SJCRH30 (cell line): ENCODE measurements around the gene GNAQ. TPM values are rescaled to one million over a fixed set of nuclear protein-coding genes. Genes with fewer than 3 reads are reported as not detected.
A peak's percentile ranks its signal among the peaks of the same experiment; 100 is the strongest.

Experiments
- DNase-seq, 2 experiments: peaks; one replicate each; pipeline ENCODE4 v3.0.0-alpha.2; 2015 to 2020
- H3K27ac ChIP-seq: fragments of 250-450 bp; sonication (Bioruptor Pico); 2 replicates; pipeline ENCODE4 v1.5.1; 2020; ENCODE audit warnings: mild to moderate bottlenecking, moderate library complexity
- H3K27me3 ChIP-seq: fragments of 250-450 bp; sonication (Bioruptor Pico); 2 replicates; pipeline ENCODE4 v1.5.1; 2020; ENCODE audit warnings: mild to moderate bottlenecking, moderate library complexity
- H3K36me3 ChIP-seq: fragments of 250-450 bp; sonication (Bioruptor Pico); 2 replicates; pipeline ENCODE4 v1.5.1; 2020; ENCODE audit warnings: mild to moderate bottlenecking, moderate library complexity
- H3K4me1 ChIP-seq: fragments of 250-450 bp; sonication (Bioruptor Pico); 2 replicates; pipeline ENCODE4 v1.5.1; 2020; ENCODE audit warnings: mild to moderate bottlenecking, moderate library complexity
- H3K4me3 ChIP-seq: fragments of 250-450 bp; sonication (Bioruptor Pico); 2 replicates; pipeline ENCODE4 v1.5.1; 2020; ENCODE audit warnings: mild to moderate bottlenecking, moderate library complexity
- H3K9me3 ChIP-seq: fragments of 250-450 bp; sonication (Bioruptor Pico); replicated peaks from 2 replicates; pipeline ENCODE4 v1.5.1; 2020; ENCODE audit warnings: mild to moderate bottlenecking, moderate library complexity
- total RNA-seq: library from RNA; depleted of rRNA; stranded (reverse); fragments of >200 nt; shearing (Covaris generic); gene quantifications from 2 replicates; pipeline ENCODE4 v1.2.3, GENCODE V29; 2014

Gene GNAQ
- total RNA-seq, 1 experiment from 2014 or later = 28.8 TPM

- DNase-seq = no peak
- Histone ChIP-seq H3K4me3 (no peak overlapping the region), H3K4me1 (peaks cover 11% of the 10 kb centered on the region), H3K36me3 (peaks cover 3% of the 10 kb centered on the region; the same call in 1 of the 2 replicates), H3K9me3 (no peaks in the 10 kb centered on the region), H3K27me3 (no peaks in the 10 kb centered on the region), H3K27ac (no peak overlapping the region)
Observed at GRCh38 chr9:77912895-77913693, 118.5 kb downstream of the GNAQ start.

GRCh38 chr9:77911928-77912327 is 119.7 kb downstream of the GNAQ start:
- Histone ChIP-seq H3K27ac (no peak overlapping the region), H3K27me3 (no peaks in the 10 kb centered on the region), H3K36me3 (peaks cover 3% of the 10 kb centered on the region; the same call in 1 of the 2 replicates), H3K4me3 (no peak overlapping the region), H3K4me1 (peaks cover 11% of the 10 kb centered on the region), H3K9me3 (no peaks in the 10 kb centered on the region)
- no peak for DNase-seq

GRCh38 chr9:77910194-77910621 is 121.4 kb downstream of the GNAQ start:
- Histone ChIP-seq H3K27me3 (no peaks in the 10 kb centered on the region), H3K4me3 (no peak overlapping the region), H3K36me3 (peaks cover 3% of the 10 kb centered on the region; the same call in 1 of the 2 replicates), H3K27ac (no peak overlapping the region), H3K9me3 (no peaks in the 10 kb centered on the region), H3K4me1 (peaks cover 4% of the 10 kb centered on the region)
- DNase-seq = no peak

GRCh38 chr9:77909306-77909705 is 122.3 kb downstream of the GNAQ start:
- H3K9me3 ChIP-seq = no peaks in the 10 kb centered on the region
- no peaks in the 10 kb centered on the region for H3K4me1 ChIP-seq
- peaks cover 3% of the 10 kb centered on the region; the same call in 1 of the 2 replicates for H3K36me3 ChIP-seq
- no peak overlapping the region for H3K4me3 ChIP-seq
- DNase-seq = no peak
- no peaks in the 10 kb centered on the region for H3K27me3 ChIP-seq
- H3K27ac ChIP-seq = no peak overlapping the region

GRCh38 chr9:77908293-77908692 is 123.3 kb downstream of the GNAQ start:
- H3K4me1 ChIP-seq = no peaks in the 10 kb centered on the region
- no peaks in the 10 kb centered on the region for H3K9me3 ChIP-seq
- no peak for DNase-seq
- H3K36me3 ChIP-seq = peaks cover under 1% of the 10 kb centered on the region; the same call in 1 of the 2 replicates
- no peak overlapping the region for H3K27ac ChIP-seq
- no peaks in the 10 kb centered on the region for H3K27me3 ChIP-seq
- no peak overlapping the region for H3K4me3 ChIP-seq

- H3K9me3 ChIP-seq = no peaks in the 10 kb centered on the region
- no peak overlapping the region for H3K4me3 ChIP-seq
- H3K27ac ChIP-seq = no peak overlapping the region
- H3K27me3 ChIP-seq = no peaks in the 10 kb centered on the region
- no peak for DNase-seq
- no peaks in the 10 kb centered on the region for H3K4me1 ChIP-seq
- no peaks in the 10 kb centered on the region for H3K36me3 ChIP-seq
Observed at GRCh38 chr9:77907585-77907984, 124.0 kb downstream of the GNAQ start.

- H3K9me3 ChIP-seq = no peaks in the 10 kb centered on the region
- no peak for DNase-seq
Observed at GRCh38 chr9:77906991-77907390, 124.6 kb downstream of the GNAQ start.

GRCh38 chr9:77903666-77904285 is 127.8 kb downstream of the GNAQ start:
- H3K4me3 ChIP-seq = no peak overlapping the region
- no peaks in the 10 kb centered on the region for H3K27me3 ChIP-seq
- H3K4me1 ChIP-seq = peaks cover 3% of the 10 kb centered on the region
- DNase-seq = no peak
- H3K36me3 ChIP-seq = no peaks in the 10 kb centered on the region
- no peaks in the 10 kb centered on the region for H3K9me3 ChIP-seq
- no peak overlapping the region for H3K27ac ChIP-seq

More at GRCh38 chr9:77906991-77907390, 124.6 kb downstream of the GNAQ start:
- no peak overlapping the region for H3K27ac ChIP-seq
- H3K4me1 ChIP-seq = no peaks in the 10 kb centered on the region
- no peak overlapping the region for H3K4me3 ChIP-seq
- H3K36me3 ChIP-seq = no peaks in the 10 kb centered on the region
- H3K27me3 ChIP-seq = no peaks in the 10 kb centered on the region

- H3K4me3 ChIP-seq = no peak overlapping the region
- H3K36me3 ChIP-seq = no peaks in the 10 kb centered on the region
- H3K27me3 ChIP-seq = no peaks in the 10 kb centered on the region
- no peak overlapping the region for H3K27ac ChIP-seq
- no peak for DNase-seq
- no peaks in the 10 kb centered on the region for H3K9me3 ChIP-seq
- peaks cover 3% of the 10 kb centered on the region for H3K4me1 ChIP-seq
Observed at GRCh38 chr9:77901771-77902170, 129.8 kb downstream of the GNAQ start.

- H3K4me1 ChIP-seq = peaks cover 3% of the 10 kb centered on the region
- H3K36me3 ChIP-seq = no peaks in the 10 kb centered on the region
- no peak overlapping the region for H3K27ac ChIP-seq
- no peaks in the 10 kb centered on the region for H3K27me3 ChIP-seq
- no peak for DNase-seq
- H3K9me3 ChIP-seq = no peaks in the 10 kb centered on the region
- no peak overlapping the region for H3K4me3 ChIP-seq
Observed at GRCh38 chr9:77901018-77901417, 130.6 kb downstream of the GNAQ start.

GRCh38 chr9:77899679-77900354 is 131.8 kb downstream of the GNAQ start:
- peaks cover 3% of the 10 kb centered on the region for H3K4me1 ChIP-seq
- no peak overlapping the region for H3K27ac ChIP-seq
- no peak overlapping the region for H3K4me3 ChIP-seq
- H3K27me3 ChIP-seq = no peaks in the 10 kb centered on the region
- DNase-seq = no peak
- no peaks in the 10 kb centered on the region for H3K9me3 ChIP-seq
- no peaks in the 10 kb centered on the region for H3K36me3 ChIP-seq

- no peaks in the 10 kb centered on the region for H3K27me3 ChIP-seq
- no peak overlapping the region for H3K27ac ChIP-seq
- peaks cover 3% of the 10 kb centered on the region for H3K4me1 ChIP-seq
- no peak overlapping the region for H3K4me3 ChIP-seq
- no peak for DNase-seq
- H3K9me3 ChIP-seq = no peaks in the 10 kb centered on the region
- no peaks in the 10 kb centered on the region; the same call in 1 of the 2 replicates for H3K36me3 ChIP-seq
Observed at GRCh38 chr9:77898864-77899263, 132.7 kb downstream of the GNAQ start.

- Histone ChIP-seq H3K27me3 (no peaks in the 10 kb centered on the region), H3K9me3 (no peaks in the 10 kb centered on the region), H3K27ac (no peak overlapping the region), H3K4me1 (peaks cover 3% of the 10 kb centered on the region), H3K4me3 (no peak overlapping the region), H3K36me3 (no peaks in the 10 kb centered on the region; the same call in 1 of the 2 replicates)
- DNase-seq = peak; percentile 7 to 20
Observed at GRCh38 chr9:77896938-77897667, 134.5 kb downstream of the GNAQ start.

GRCh38 chr9:77896269-77896937 is 135.2 kb downstream of the GNAQ start:
- Histone ChIP-seq H3K27me3 (no peaks in the 10 kb centered on the region), H3K4me1 (peaks cover 3% of the 10 kb centered on the region), H3K9me3 (no peaks in the 10 kb centered on the region), H3K36me3 (no peaks in the 10 kb centered on the region; the same call in 1 of the 2 replicates), H3K27ac (no peak overlapping the region), H3K4me3 (no peak overlapping the region)
- no peak for DNase-seq
